HG03460 (cell line): ENCODE measurements around the gene CHST9.
"Not testable (repeated sequence)": the region's sequence is repeated elsewhere in the genome, so short reads cannot be mapped to it uniquely, and the experiment has no call there.

Experiments used
- ATAC-seq: cut with Tn5 transposase; IDR thresholded peaks from one replicate; pipeline ENCODE4 v1.9.1; 2021; ENCODE audit not compliant: unreplicated experiment

The CHST9 gene

DNA sequence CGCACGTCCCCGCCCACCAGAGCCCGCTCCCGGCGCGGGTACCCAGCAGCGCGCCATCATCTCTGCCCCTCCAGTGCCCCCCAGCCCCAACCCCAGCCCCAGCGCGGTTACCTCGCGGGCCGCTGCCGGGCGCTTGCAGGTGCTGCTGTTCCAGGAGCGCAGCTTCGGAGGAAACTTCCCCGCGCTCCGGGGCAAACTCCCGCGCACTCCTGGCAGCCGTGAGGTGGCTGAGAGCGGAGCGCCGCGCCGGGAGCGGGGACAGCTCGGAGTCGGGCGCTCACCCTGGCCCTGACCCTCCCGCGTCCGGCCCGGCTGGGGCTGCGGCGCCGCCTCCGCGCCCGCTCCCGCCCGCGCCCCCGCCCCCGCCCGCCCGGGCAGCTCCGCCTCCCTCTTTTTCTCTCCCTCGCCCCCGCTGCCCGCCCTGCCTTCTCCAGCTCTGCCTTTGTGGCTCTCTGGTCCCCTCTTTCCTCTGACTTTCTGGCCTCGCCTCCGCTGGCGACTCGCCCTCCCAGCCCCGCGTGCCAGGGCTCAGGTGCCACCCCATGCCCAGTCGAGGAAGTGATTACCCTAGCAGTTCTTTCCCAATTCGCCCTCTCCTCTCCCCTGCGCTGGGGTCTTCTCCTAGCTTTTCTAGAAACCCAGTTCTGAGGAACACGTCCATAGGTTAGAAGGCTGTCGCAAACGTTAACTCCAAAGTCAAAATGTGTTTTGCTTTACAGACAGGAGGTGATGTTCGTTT lies at the start of gene CHST9:
TSS of gene CHST9 (minus strand) at position 284 of the 739 bp plus-strand sequence. CDS start 42,499 bp downstream, outside the sequence.
- ATAC-seq: no peak

DNA sequence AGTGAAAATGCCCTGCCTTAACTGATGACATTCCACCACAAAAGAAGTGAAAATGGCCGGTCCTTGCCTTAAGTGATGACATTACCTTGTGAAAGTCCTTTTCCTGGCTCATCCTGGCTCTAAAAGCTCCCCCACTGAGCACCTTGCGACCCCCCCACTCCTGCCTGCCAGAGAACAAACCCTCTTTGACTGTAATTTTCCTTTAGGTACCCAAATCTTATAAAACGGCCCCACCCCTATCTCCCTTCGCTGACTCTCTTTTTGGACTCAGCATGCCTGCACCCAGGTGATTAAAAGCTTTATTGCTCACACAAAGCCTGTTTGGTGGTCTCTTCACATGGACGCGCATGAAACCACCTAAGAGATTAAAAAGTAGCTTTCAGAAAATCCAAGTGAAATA lies 47.2 kb upstream of the CHST9 start:
- not testable (repeated sequence) for ATAC-seq

- not testable (repeated sequence) for ATAC-seq
Observed at GRCh38 chr18:27231671-27232070, 46.6 kb upstream of the CHST9 start.

GRCh38 chr18:27231221-27231620 lies 46.1 kb upstream of the CHST9 start:
- ATAC-seq: not testable (repeated sequence)

- no peak for ATAC-seq
Observed at GRCh38 chr18:27227721-27228120, 42.6 kb upstream of the CHST9 start.

DNA sequence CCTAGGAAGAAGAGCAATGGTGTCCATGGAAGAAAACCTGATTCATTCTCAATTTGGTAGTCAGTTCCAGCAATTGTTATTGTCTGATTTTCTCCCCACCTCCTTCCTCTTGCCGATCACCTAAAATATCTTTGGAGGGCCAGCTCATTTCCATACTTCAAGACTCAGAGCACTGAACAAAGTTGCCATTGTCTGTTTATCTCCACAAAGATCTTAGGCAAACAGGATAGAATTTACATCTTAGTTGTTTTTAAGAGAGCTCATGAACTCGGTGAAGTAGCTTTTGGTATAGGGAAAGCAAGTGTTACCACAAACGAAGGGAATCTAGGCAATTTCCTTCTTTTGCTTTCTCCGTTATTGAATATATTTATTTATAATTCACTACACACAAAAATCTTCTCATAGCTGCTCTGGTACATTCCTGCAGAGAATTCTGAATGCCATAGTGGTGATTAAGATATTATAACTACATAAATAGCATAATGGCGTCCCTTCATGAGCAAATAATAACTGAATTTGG lies 41.5 kb upstream of the CHST9 start:
- ATAC-seq: no peak

DNA sequence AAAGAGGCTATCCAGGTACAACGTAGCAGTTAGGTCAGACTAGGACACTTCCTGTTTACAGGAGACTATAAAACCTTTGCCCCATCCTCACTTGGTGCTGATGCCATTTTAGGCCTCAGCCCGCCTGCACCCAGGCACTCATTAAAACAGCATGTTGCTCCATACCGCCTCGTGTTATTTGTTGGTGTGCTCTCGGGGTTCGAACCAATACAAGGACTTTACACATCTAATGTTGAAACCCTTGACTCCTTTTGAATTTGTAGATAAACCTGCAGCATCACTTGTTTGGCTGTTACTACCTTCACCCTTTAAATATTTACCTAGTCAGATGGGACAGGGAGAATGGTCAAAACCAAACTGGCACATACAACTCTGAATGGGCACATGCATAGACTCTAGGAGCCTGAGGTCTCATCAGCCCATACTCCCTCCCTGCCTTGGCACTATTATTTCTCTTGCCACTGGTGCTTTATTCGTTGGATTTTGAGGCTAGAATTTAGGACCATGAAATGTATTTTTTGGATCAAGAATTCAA lies 40.9 kb upstream of the CHST9 start:
- ATAC-seq: no peak

- ATAC-seq: no peak
Observed at GRCh38 chr18:27223526-27224291, 38.6 kb upstream of the CHST9 start.

DNA sequence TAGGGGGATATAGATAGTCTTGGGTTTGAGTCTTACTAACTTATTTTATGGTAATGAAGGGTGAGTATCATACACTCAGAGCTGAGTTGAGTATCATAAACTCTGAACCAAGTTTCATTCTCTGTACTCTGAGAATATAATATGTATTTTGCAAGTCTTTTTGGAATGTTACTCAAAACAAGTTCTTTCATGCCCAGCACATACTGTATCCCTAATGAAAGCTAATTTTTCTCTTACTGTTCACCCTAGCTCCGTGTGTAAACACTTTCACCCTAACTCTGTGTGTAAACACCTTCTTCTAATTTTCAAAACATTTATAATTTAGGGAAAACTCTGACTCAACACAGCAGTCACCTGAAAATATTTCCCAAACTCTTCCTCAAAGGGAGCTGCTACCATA lies 29.7 kb upstream of the CHST9 start:
- ATAC-seq: no peak

DNA sequence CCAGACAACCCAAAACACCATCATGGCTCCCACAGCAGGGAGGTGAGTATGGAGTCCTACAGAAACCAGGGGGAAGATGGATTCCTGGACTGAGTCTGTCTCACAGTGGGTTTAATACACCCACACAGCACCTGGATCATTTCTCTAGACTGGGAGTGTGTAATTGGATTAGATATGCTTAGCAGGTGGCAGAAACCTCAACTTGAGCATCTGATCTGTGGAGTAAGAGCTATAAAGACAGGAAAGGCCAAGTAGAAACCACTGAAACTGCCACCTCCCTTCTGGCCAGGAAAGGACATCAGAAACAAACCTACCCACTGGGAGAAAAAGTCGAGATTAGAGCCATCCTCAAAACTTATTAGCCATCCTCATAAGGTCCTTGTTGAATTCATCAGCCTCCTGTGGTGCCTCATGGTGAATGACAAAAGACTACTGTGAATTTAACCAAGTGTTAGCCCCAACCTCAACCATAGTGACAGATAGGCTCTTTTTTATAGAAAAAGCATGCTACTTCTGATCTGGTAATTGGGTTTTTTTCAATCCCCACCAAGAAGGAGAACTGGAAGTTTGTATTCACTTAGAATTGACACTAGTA lies 28.1 kb upstream of the CHST9 start:
- ATAC-seq: no peak

- no peak for ATAC-seq
Observed at GRCh38 chr18:27211569-27211968, 26.5 kb upstream of the CHST9 start.

- ATAC-seq: no peak
Observed at GRCh38 chr18:27206411-27206810, 21.3 kb upstream of the CHST9 start.

GRCh38 chr18:27202741-27203140 lies 17.6 kb upstream of the CHST9 start:
- ATAC-seq: no peak

DNA sequence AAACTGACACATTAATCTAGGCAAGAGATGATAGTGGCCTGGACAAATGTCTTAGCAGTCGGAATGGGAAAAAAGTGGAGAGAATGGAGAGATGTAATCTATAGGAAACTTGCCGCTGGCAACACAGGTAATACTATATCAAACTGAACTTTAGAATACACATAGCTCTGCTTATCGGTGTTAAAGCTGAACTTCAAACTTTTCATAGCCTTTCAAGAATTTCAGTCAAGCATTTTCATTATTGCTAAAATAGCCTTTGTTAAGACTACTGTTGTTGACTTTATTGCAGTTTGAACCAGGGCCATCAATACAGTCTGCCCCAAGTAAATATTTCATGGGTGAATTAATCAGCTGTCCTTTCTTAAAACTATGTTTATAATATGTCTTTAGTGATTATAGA lies 12.9 kb upstream of the CHST9 start:
- ATAC-seq: no peak

GRCh38 chr18:27188309-27188708 lies 3.2 kb upstream of the CHST9 start:
- no peak for ATAC-seq

DNA sequence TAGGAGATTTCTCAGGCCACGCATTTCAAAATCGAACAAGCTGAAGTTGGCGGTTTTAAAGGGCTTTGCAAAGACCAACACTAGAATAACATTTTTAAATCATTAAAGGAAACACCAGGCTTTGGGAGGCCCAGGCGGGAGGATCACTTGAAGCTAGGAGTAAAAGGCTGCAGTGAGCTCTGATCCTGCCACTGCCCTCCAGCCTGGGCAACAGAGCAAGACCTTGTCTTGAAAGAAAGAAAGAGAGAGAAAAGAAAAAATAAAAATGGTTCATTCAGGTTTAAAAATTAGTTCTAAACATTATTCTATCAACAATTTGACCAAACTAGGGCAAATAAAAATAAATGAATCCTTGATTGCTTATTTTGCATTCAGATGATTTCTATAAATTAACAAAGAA lies 789 bp upstream of the CHST9 start:
- no peak for ATAC-seq

DNA sequence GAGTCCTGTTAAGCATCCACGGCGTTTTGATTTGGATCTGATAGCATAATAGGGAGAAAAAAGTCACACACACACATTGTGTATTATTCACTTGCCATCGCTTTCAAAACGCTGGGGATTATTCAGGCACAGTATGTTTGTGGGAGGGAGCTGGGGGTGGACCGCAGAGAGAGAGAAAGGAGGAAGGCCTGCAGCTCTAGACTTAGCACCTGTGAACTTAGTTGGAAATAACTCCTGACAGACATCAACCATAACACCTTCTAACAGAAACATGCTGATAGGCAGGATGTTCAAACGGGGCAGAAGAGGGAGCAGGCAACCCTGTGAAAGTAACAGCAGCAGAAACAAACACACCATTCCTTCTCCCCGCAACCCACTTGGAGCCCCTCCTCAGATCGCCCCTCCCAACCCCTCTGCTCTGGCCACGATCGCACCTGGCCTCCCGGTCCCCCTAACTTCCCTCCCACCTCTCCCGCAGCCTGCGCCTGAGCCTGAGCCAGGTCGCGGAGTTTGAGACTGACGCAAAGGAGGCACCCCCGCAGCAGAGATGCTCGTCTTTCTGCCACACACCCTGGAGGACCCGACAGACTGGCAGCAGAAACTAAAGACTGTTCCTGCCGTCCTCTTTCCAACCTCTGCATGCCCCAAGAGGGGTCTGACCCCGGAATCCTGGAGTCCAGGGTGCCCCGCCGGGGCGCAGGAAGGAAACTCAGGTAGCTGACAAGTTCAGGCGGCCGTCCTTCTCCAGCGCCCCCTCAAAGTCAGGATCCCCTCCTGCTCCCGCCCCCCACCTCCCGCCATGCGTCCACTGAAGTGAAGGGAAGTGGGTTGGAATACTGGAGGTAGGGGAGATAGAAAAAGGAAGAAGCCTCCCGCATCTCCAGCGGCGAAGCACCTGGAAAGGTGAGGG lies 738 bp downstream of the CHST9 start:
- ATAC-seq: no peak

- no peak for ATAC-seq
Observed at GRCh38 chr18:27181726-27182125, 3.4 kb downstream of the CHST9 start.

- ATAC-seq: no peak
Observed at GRCh38 chr18:27178424-27178823, 6.7 kb downstream of the CHST9 start.

GRCh38 chr18:27175914-27176313 lies 9.2 kb downstream of the CHST9 start:
- ATAC-seq: no peak
